Trophoblast cell (in vitro differentiated cells and primary cell): Measurements from ENCODE around the gene GABRG3.

Source experiments
- DNase-seq, 2 donors: peaks; one replicate each; pipeline ENCODE4 v3.0.0-alpha.2; 2016
- H2AFZ ChIP-seq: 2 replicates; pipeline ENCODE4 v1.6.1; 2013; ENCODE audit warnings: low read length, moderate library complexity, mild to moderate bottlenecking; ENCODE audit not compliant: insufficient read depth, poor library complexity
- H2AK5ac ChIP-seq: 2 replicates; pipeline ENCODE4 v1.6.1; 2013; ENCODE audit warnings: mild to moderate bottlenecking, low read length
- H2BK120ac ChIP-seq: 2 replicates; pipeline ENCODE4 v1.6.1; 2013; ENCODE audit warnings: low read length, mild to moderate bottlenecking, moderate library complexity; ENCODE audit not compliant: insufficient read depth, poor library complexity
- H2BK12ac ChIP-seq: 2 replicates; pipeline ENCODE4 v1.6.1; 2013; ENCODE audit warnings: mild to moderate bottlenecking, low read length, moderate library complexity
- H2BK5ac ChIP-seq: 2 replicates; pipeline ENCODE4 v1.6.1; 2013; ENCODE audit warnings: low read length, low read depth, moderate library complexity, mild to moderate bottlenecking; ENCODE audit not compliant: poor library complexity
- H3K14ac ChIP-seq: 2 replicates; pipeline ENCODE4 v1.6.1; 2013; ENCODE audit warnings: mild to moderate bottlenecking, low read length
- H3K18ac ChIP-seq: 2 replicates; pipeline ENCODE4 v1.6.1; 2013; ENCODE audit warnings: mild to moderate bottlenecking, low read length
- H3K23ac ChIP-seq: 2 replicates; pipeline ENCODE4 v1.6.1; 2013; ENCODE audit warnings: low read length
- H3K27ac ChIP-seq: 2 replicates; pipeline ENCODE4 v1.5.1; 2013; ENCODE audit warnings: low read depth, mild to moderate bottlenecking, inconsistent platforms, low read length, moderate library complexity
- H3K27me3 ChIP-seq: 2 replicates; pipeline ENCODE4 v1.6.1; 2013; ENCODE audit warnings: inconsistent platforms, mild to moderate bottlenecking, low read length, moderate library complexity; ENCODE audit not compliant: insufficient read depth
- H3K36me3 ChIP-seq, 2 experiments: 1 replicate in 1 of 2; 2 replicates in 1 of 2; pipeline ENCODE4 v1.6.1; 2013; ENCODE audit warnings: low read length in 2 of 2, mild to moderate bottlenecking in 2 of 2, moderate library complexity in 1 of 2; ENCODE audit not compliant: insufficient read depth in 2 of 2, control insufficient read depth in 1 of 2
- H3K4ac ChIP-seq: 2 replicates; pipeline ENCODE4 v1.6.1; 2013; ENCODE audit warnings: low read depth, mild to moderate bottlenecking, low read length, moderate library complexity
- H3K4me1 ChIP-seq, 2 experiments: 1 replicate in 1 of 2; 2 replicates in 1 of 2; pipeline ENCODE4 v1.6.1; 2013; ENCODE audit warnings: low read length in 2 of 2, mild to moderate bottlenecking in 2 of 2, moderate library complexity in 1 of 2; ENCODE audit not compliant: insufficient read depth in 2 of 2, control insufficient read depth in 1 of 2
- H3K4me2 ChIP-seq: 2 replicates; pipeline ENCODE4 v1.6.1; 2013; ENCODE audit warnings: inconsistent platforms, mild to moderate bottlenecking, low read length, moderate library complexity
- H3K4me3 ChIP-seq: 2 replicates; pipeline ENCODE4 v1.5.1; 2013; ENCODE audit warnings: mild to moderate bottlenecking, low read depth, low read length, inconsistent platforms
- H3K79me1 ChIP-seq: one replicate; pipeline ENCODE4 v1.6.1; 2013; ENCODE audit warnings: low read length
- H3K79me2 ChIP-seq: 2 replicates; pipeline ENCODE4 v1.6.1; 2013; ENCODE audit warnings: low read length, mild to moderate bottlenecking; ENCODE audit not compliant: control insufficient read depth, insufficient read depth, poor library complexity
- H3K9ac ChIP-seq: 2 replicates; pipeline ENCODE4 v1.6.1; 2013; ENCODE audit warnings: mild to moderate bottlenecking, low read length
- H3K9me3 ChIP-seq: 2 replicates; pipeline ENCODE4 v1.6.1; 2013; ENCODE audit warnings: low read depth, mild to moderate bottlenecking, control low read depth, inconsistent platforms, low read length; ENCODE audit not compliant: insufficient read depth
- H4K12ac ChIP-seq: 2 replicates; pipeline ENCODE4 v1.6.1; 2013; ENCODE audit warnings: low read depth, mild to moderate bottlenecking, low read length, moderate library complexity
- H4K8ac ChIP-seq: 2 replicates; pipeline ENCODE4 v1.6.1; 2013; ENCODE audit warnings: low read depth, mild to moderate bottlenecking, low read length, moderate library complexity
- H4K91ac ChIP-seq: one replicate; pipeline ENCODE4 v1.6.1; 2013; ENCODE audit warnings: low read depth, mild to moderate bottlenecking, low read length, moderate library complexity
- WGBS: extraction: QIAGEN DNeasy Blood & Tissue Kit; methylation state at CpG from one replicate; pipeline ENCODE4 v1.1.7; 2013; ENCODE audit warnings: missing lambda C conversion rate; ENCODE audit not compliant: insufficient read length, insufficient coverage; ENCODE audit errors: extremely low coverage; 5-methylcytosine and 5-hydroxymethylcytosine counted together

Gene GABRG3

DNA sequence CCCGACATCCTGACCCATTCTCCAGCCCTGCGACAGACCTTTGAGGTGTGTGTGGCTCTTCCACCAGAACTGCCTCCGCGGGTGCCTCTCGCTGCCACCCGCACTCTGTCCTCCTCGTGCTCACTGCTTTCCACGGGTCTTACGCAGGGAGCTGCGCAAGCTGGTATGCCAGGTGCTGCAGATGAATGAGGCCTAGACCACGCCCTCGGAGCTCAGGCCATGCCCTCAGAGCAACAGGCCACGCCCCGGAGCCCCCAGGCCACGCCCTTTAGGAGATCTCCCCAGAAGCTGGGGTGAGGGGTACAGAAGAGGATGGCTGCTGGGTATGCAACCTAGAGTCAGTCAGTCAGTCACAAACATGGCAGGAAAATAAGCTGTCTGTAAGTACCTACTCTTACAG is 300.3 kb downstream of the GABRG3 start:
- no peaks in the 10 kb centered on the region for H3K79me2 ChIP-seq
- no peak overlapping the region for H2BK120ac ChIP-seq
- no peak overlapping the region for H4K12ac ChIP-seq
- no peaks in the 10 kb centered on the region for H3K79me1 ChIP-seq
- H3K18ac ChIP-seq: no peak overlapping the region
- H3K4me2 ChIP-seq: no peak overlapping the region
- H3K4me1 ChIP-seq: peaks cover 0 to 3% of the 10 kb centered on the region in 2 experiments
- no peak overlapping the region for H2AK5ac ChIP-seq
- H3K9ac ChIP-seq: no peak overlapping the region
- H2BK12ac ChIP-seq: no peak overlapping the region
- no peak overlapping the region for H3K4ac ChIP-seq
- no peak overlapping the region for H2AFZ ChIP-seq
- H3K23ac ChIP-seq: no peak overlapping the region
- no peak overlapping the region for H3K27ac ChIP-seq
- no peak for DNase-seq
- H3K9me3 ChIP-seq: no peaks in the 10 kb centered on the region
- H3K36me3 ChIP-seq: peaks cover 0 to 2% of the 10 kb centered on the region in 2 experiments
- H4K91ac ChIP-seq: no peak overlapping the region
- no peak overlapping the region for H2BK5ac ChIP-seq
- no peak overlapping the region for H3K4me3 ChIP-seq
- no peaks in the 10 kb centered on the region for H3K27me3 ChIP-seq
- H4K8ac ChIP-seq: no peak overlapping the region
- no CpG with 5 or more reads among the region's 15 CpGs for WGBS
- H3K14ac ChIP-seq: no peak overlapping the region

GRCh38 chr15:27272427-27272826 is 301.4 kb downstream of the GABRG3 start:
- H3K79me1 ChIP-seq: no peaks in the 10 kb centered on the region
- peaks cover 0 to 2% of the 10 kb centered on the region in 2 experiments for H3K36me3 ChIP-seq
- H3K4me2 ChIP-seq: no peak overlapping the region
- no peak overlapping the region for H2AK5ac ChIP-seq
- H3K27ac ChIP-seq: no peak overlapping the region
- no peak overlapping the region for H4K12ac ChIP-seq
- no peaks in the 10 kb centered on the region for H3K27me3 ChIP-seq
- no peak overlapping the region for H3K4me3 ChIP-seq
- no peak overlapping the region for H4K91ac ChIP-seq
- no peaks in the 10 kb centered on the region for H3K79me2 ChIP-seq
- no peak for DNase-seq
- no peak overlapping the region for H2AFZ ChIP-seq
- no peak overlapping the region for H3K18ac ChIP-seq
- H3K4me1 ChIP-seq: peaks cover 0 to 3% of the 10 kb centered on the region in 2 experiments
- no peak overlapping the region for H3K23ac ChIP-seq
- no peak overlapping the region for H3K14ac ChIP-seq
- no peak overlapping the region for H2BK12ac ChIP-seq
- no peak overlapping the region for H2BK120ac ChIP-seq
- H2BK5ac ChIP-seq: no peak overlapping the region
- no peak overlapping the region for H3K4ac ChIP-seq
- H3K9me3 ChIP-seq: no peaks in the 10 kb centered on the region
- H3K9ac ChIP-seq: no peak overlapping the region
- no peak overlapping the region for H4K8ac ChIP-seq

- H4K12ac ChIP-seq: no peak overlapping the region
- H2BK5ac ChIP-seq: no peak overlapping the region
- no peak overlapping the region for H2AFZ ChIP-seq
- H3K18ac ChIP-seq: no peak overlapping the region
- WGBS: no CpG with 5 or more reads among the region's 3 CpGs
- H3K14ac ChIP-seq: no peak overlapping the region
- H3K23ac ChIP-seq: no peak overlapping the region
- H3K27me3 ChIP-seq: no peaks in the 10 kb centered on the region
- H2AK5ac ChIP-seq: no peak overlapping the region
- no peaks in the 10 kb centered on the region for H3K9me3 ChIP-seq
- no peak overlapping the region for H3K4me3 ChIP-seq
- no peak overlapping the region for H2BK12ac ChIP-seq
- H2BK120ac ChIP-seq: no peak overlapping the region
- H3K4me1 ChIP-seq: peaks cover 0 to 3% of the 10 kb centered on the region in 2 experiments
- H3K36me3 ChIP-seq: peaks cover 0 to 2% of the 10 kb centered on the region in 2 experiments
- no peak overlapping the region for H3K27ac ChIP-seq
- no peak overlapping the region for H4K8ac ChIP-seq
- no peak overlapping the region for H3K9ac ChIP-seq
- no peak overlapping the region for H3K4ac ChIP-seq
- H3K4me2 ChIP-seq: no peak overlapping the region
- no peaks in the 10 kb centered on the region for H3K79me1 ChIP-seq
- DNase-seq: no peak
- no peak overlapping the region for H4K91ac ChIP-seq
- no peaks in the 10 kb centered on the region for H3K79me2 ChIP-seq
Measured at GRCh38 chr15:27273506-27273905, 302.5 kb downstream of the GABRG3 start.

DNA sequence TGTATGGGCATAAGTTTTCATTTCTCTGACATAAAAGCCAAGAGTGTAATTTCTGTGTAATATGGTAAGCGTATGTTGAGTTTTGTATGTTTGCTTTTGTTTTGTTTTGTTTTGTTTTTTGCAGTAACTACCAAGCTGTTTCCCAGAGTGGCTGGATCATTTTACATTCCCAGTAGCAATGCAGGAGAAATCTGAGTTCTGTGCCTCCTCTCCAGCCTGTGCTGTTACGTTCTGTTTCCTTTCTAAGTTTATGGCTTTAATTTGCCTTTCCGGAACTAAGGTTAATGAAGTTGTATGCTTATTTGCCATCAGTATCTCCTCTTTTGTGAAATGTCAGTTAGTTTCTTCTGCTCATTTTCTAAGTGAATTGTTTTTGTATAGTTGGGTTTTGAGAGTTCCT is 307.8 kb downstream of the GABRG3 start:
- Histone ChIP-seq H3K23ac (no peak overlapping the region), H2BK5ac (no peak overlapping the region), H3K4ac (no peak overlapping the region), H3K9ac (no peak overlapping the region), H2AK5ac (no peak overlapping the region), H3K18ac (no peak overlapping the region), H2BK12ac (no peak overlapping the region), H3K79me1 (no peaks in the 10 kb centered on the region), H2AFZ (no peak overlapping the region), H4K12ac (no peak overlapping the region), H3K79me2 (no peaks in the 10 kb centered on the region), H3K27ac (no peak overlapping the region), H3K14ac (no peak overlapping the region), H4K91ac (no peak overlapping the region), H3K4me2 (no peak overlapping the region), H3K36me3 (no peaks in the 10 kb centered on the region), H3K9me3 (peaks cover 2% of the 10 kb centered on the region), H4K8ac (no peak overlapping the region), H3K4me3 (no peak overlapping the region), H3K27me3 (no peaks in the 10 kb centered on the region), H2BK120ac (no peak overlapping the region), H3K4me1 (peaks cover 0 to 3% of the 10 kb centered on the region in 2 experiments)
- no CpG with 5 or more reads among the region's 3 CpGs for WGBS
- DNase-seq: no peak
